Measurements from ENCODE around the gene SEMA3C. TPM values are rescaled to one million over a fixed set of nuclear protein-coding genes. Genes with fewer than 3 reads are reported as not detected.

SEMA3C gene
- total RNA-seq, 2 experiments from 2014 or later: 0.08 TPM

GRCh38 chr7:80967071-80967916, 48.4 kb upstream of the SEMA3C start:
- TF ChIP-seq, protein P1, sequence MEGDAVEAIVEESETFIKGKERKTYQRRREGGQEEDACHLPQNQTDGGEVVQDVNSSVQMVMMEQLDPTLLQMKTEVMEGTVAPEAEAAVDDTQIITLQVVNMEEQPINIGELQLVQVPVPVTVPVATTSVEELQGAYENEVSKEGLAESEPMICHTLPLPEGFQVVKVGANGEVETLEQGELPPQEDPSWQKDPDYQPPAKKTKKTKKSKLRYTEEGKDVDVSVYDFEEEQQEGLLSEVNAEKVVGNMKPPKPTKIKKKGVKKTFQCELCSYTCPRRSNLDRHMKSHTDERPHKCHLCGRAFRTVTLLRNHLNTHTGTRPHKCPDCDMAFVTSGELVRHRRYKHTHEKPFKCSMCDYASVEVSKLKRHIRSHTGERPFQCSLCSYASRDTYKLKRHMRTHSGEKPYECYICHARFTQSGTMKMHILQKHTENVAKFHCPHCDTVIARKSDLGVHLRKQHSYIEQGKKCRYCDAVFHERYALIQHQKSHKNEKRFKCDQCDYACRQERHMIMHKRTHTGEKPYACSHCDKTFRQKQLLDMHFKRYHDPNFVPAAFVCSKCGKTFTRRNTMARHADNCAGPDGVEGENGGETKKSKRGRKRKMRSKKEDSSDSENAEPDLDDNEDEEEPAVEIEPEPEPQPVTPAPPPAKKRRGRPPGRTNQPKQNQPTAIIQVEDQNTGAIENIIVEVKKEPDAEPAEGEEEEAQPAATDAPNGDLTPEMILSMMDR (IDR thresholded peaks at IDR 0.05): no peak
- H3K27me3 Mint-ChIP-seq: no peaks in the 10 kb centered on the region
- H3K4me3 Mint-ChIP-seq: no peak overlapping the region
- no peaks in the 10 kb centered on the region for H3K36me3 Mint-ChIP-seq (ENCODE audit: low read depth)
- H3K27ac Mint-ChIP-seq: no peak overlapping the region
- peaks cover 9% of the 10 kb centered on the region for H3K9me3 Mint-ChIP-seq
- ATAC-seq (ENCODE audit: poor library complexity) (no peak), DNase-seq (peak in 1 of 14 experiments; percentile 5)
- Histone ChIP-seq H3K36me3 (ENCODE audit: insufficient read depth, low read length) (no peaks in the 10 kb centered on the region), H3K4me3 (ENCODE audit: low read length) (no peak overlapping the region), H3K4me1 (ENCODE audit: insufficient read depth, low read length) (no peaks in the 10 kb centered on the region), H3K27me3 (ENCODE audit: control insufficient read depth in 1 of 2, insufficient read depth in 2 of 2, low read length in 2 of 2) (no peaks in the 10 kb centered on the region), H3K27ac (ENCODE audit: low read depth in 1 of 2, low read length in 2 of 2) (no peak overlapping the region), H3K9me3 (ENCODE audit: control insufficient read depth in 1 of 2, insufficient read depth in 1 of 2, low read length in 2 of 2) (peaks cover 0 to 6% of the 10 kb centered on the region in 2 experiments)
- intact Hi-C loops (cut with DNase I, micrococcal nuclease): no loop called here
- H3K4me1 Mint-ChIP-seq (ENCODE audit: low read depth): no peaks in the 10 kb centered on the region
- ChIA-PET POLR2A (no interaction called here), CTCF (no interaction called here)

GRCh38 chr7:80960244-80960795, 41.5 kb upstream of the SEMA3C start:
- Mint-ChIP-seq H3K4me3 (no peak overlapping the region), H3K36me3 (ENCODE audit: low read depth) (no peaks in the 10 kb centered on the region), H3K27ac (no peak overlapping the region), H3K4me1 (ENCODE audit: low read depth) (no peaks in the 10 kb centered on the region), H3K27me3 (no peaks in the 10 kb centered on the region), H3K9me3 (peaks cover 3% of the 10 kb centered on the region)
- H3K36me3 ChIP-seq (ENCODE audit: insufficient read depth, low read length): no peaks in the 10 kb centered on the region
- CTCF ChIA-PET: no interaction called here
- TF ChIP-seq, protein P1 (IDR thresholded peaks at IDR 0.05): no peak
- H3K4me3 ChIP-seq (ENCODE audit: low read length): no peak overlapping the region
- DNase-seq (no peak), ATAC-seq (ENCODE audit: poor library complexity) (no peak)
- no peaks in the 10 kb centered on the region for H3K27me3 ChIP-seq (ENCODE audit: control insufficient read depth in 1 of 2, insufficient read depth in 2 of 2, low read length in 2 of 2)
- H3K27ac ChIP-seq (ENCODE audit: low read depth in 1 of 2, low read length in 2 of 2): no peak overlapping the region
- POLR2A ChIA-PET: no interaction called here
- H3K4me1 ChIP-seq (ENCODE audit: insufficient read depth, low read length): no peaks in the 10 kb centered on the region
- H3K9me3 ChIP-seq (ENCODE audit: control insufficient read depth in 1 of 2, insufficient read depth in 1 of 2, low read length in 2 of 2): peaks cover 0 to 15% of the 10 kb centered on the region in 2 experiments
- intact Hi-C loops (cut with DNase I, micrococcal nuclease): no loop called here

DNA sequence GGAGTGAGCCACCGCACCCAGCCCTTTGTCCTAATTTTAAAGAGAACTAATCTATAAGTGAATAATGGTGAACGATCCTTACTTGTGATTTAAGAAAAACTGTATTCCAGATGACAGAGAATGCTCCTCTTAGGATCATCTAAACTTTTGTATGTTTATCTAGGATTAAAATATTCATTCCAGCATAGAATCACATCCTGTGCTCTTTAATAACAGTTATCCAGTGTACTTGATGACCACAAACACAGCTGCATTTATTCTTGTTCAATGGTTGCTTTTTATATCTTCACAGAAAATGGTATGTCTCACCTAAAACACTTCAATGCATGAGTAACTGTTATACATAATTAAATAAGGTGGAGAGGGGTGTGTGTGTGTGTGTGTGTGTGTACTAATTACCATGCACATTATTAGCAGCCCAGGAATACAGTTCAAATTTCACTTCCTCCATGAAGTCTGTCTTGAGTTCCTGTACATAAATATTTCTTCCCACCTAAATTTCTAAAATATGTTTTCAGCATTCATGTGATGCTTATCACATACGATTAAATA, 38.5 kb upstream of the SEMA3C start:
- DNase-seq: no peak
- TF ChIP-seq, protein P1 (IDR thresholded peaks at IDR 0.05): no peak
- intact Hi-C loops (cut with DNase I, micrococcal nuclease): no loop called here
- Histone ChIP-seq H3K36me3 (ENCODE audit: insufficient read depth, low read length) (no peaks in the 10 kb centered on the region), H3K9me3 (ENCODE audit: control insufficient read depth in 1 of 2, insufficient read depth in 1 of 2, low read length in 2 of 2) (peaks cover 0 to 17% of the 10 kb centered on the region in 2 experiments), H3K27me3 (ENCODE audit: control insufficient read depth in 1 of 2, insufficient read depth in 2 of 2, low read length in 2 of 2) (no peaks in the 10 kb centered on the region), H3K4me1 (ENCODE audit: insufficient read depth, low read length) (no peaks in the 10 kb centered on the region), H3K4me3 (ENCODE audit: low read length) (no peak overlapping the region), H3K27ac (ENCODE audit: low read depth in 1 of 2, low read length in 2 of 2) (no peak overlapping the region)
- Mint-ChIP-seq H3K4me1 (ENCODE audit: low read depth) (no peaks in the 10 kb centered on the region), H3K4me3 (no peak overlapping the region), H3K27ac (no peak overlapping the region), H3K27me3 (no peaks in the 10 kb centered on the region), H3K9me3 (no peaks in the 10 kb centered on the region), H3K36me3 (ENCODE audit: low read depth) (no peaks in the 10 kb centered on the region)
- no peak for ATAC-seq (ENCODE audit: poor library complexity)
- POLR2A ChIA-PET: no interaction called here
- CTCF ChIA-PET: no interaction called here

All from CD4-positive, alpha-beta T cell (primary cell).